ENCODE measurements around the gene SPNS3. TPM values are rescaled to one million over a fixed set of nuclear protein-coding genes. Genes with fewer than 3 reads are reported as not detected.
A peak's percentile ranks its signal among the peaks of the same experiment; 100 is the strongest.

Gene SPNS3
- total RNA-seq, 4 donors from 2014 or later = not detected

GRCh38 chr17:4497101-4497824, 63.5 kb downstream of the SPNS3 start:
- no peaks in the 10 kb centered on the region for H3K36me3 ChIP-seq
- TF ChIP-seq EP300 (IDR thresholded peaks at IDR 0.05) = no peak
- TF ChIP-seq POLR2AphosphoS5 (IDR thresholded peaks at IDR 0.05) = peak; percentile 48
- peaks cover 2 to 35% (median 20%) of the 10 kb centered on the region in 3 donors for H3K4me1 ChIP-seq
- H3K27me3 ChIP-seq = peaks cover 32% of the 10 kb centered on the region
- no peaks in the 10 kb centered on the region for H3K9me3 ChIP-seq
- peak overlapping the region in 3 of 4 donors; percentile 35 to 70 (median 59) for H3K27ac ChIP-seq
- no peak for ATAC-seq
- no peak overlapping the region for H3K4me3 ChIP-seq
- WGBS, 2 donors (ENCODE audit: low coverage in 1 of 2) = 55% methylated on average over 13 of the region's 23 CpGs; no CpG with 5 or more reads in 1 of the 2 donors

- Histone ChIP-seq H3K27me3 (peaks cover 47% of the 10 kb centered on the region), H3K9me3 (no peaks in the 10 kb centered on the region), H3K27ac (peak within 1 kb of the TSS in 3 of 4 donors; percentile 59 to 70 (median 63)), H3K4me1 (peaks cover 2 to 35% (median 20%) of the 10 kb centered on the region in 3 donors), H3K36me3 (no peaks in the 10 kb centered on the region), H3K4me3 (peak within 1 kb of the TSS; percentile 31 to 56)
- WGBS, 2 donors (ENCODE audit: low coverage in 1 of 2) = 0% methylated on average over 1 of the region's 117 CpGs; no CpG with 5 or more reads in 1 of the 2 donors
- ATAC-seq = peak; percentile 88
- TF ChIP-seq CTCF (IDR thresholded peaks at IDR 0.05) (no peak), POLR2A (IDR thresholded peaks at IDR 0.05) (no peak), POLR2AphosphoS5 (IDR thresholded peaks at IDR 0.05) (no peak), EP300 (IDR thresholded peaks at IDR 0.05) (no peak)
These were observed 65.0 kb downstream of the SPNS3 start, which contains the start of gene SPNS2 for GRCh38 chr17:4498461-4499397. Gene SPNS2 (plus strand): TSS chr17:4498881. CDS start chr17:4499048, 167 bp downstream.

GRCh38 chr17:4499431-4500190, 65.9 kb downstream of the SPNS3 start:
- H3K27ac ChIP-seq = peak overlapping the region in 3 of 4 donors; percentile 59 to 70 (median 63)
- no peaks in the 10 kb centered on the region for H3K9me3 ChIP-seq
- peaks cover 56% of the 10 kb centered on the region for H3K27me3 ChIP-seq
- H3K4me3 ChIP-seq = peak overlapping the region; percentile 31 to 56
- no peak for ATAC-seq
- peaks cover 2 to 40% (median 20%) of the 10 kb centered on the region in 3 donors for H3K4me1 ChIP-seq
- TF ChIP-seq CTCF (IDR thresholded peaks at IDR 0.05) (no peak), POLR2AphosphoS5 (IDR thresholded peaks at IDR 0.05) (no peak), EP300 (IDR thresholded peaks at IDR 0.05) (no peak), POLR2A (IDR thresholded peaks at IDR 0.05) (no peak)
- WGBS, 2 donors (ENCODE audit: low coverage in 1 of 2) = 2% methylated on average over 14 of the region's 53 CpGs; no CpG with 5 or more reads in 1 of the 2 donors
- no peaks in the 10 kb centered on the region for H3K36me3 ChIP-seq

- ATAC-seq = no peak
- Histone ChIP-seq H3K36me3 (no peaks in the 10 kb centered on the region), H3K4me1 (peaks cover 2 to 46% (median 20%) of the 10 kb centered on the region in 3 donors), H3K27me3 (peaks cover 61% of the 10 kb centered on the region), H3K27ac (peak overlapping the region in 3 of 4 donors; percentile 59 to 70 (median 63)), H3K4me3 (peak overlapping the region; percentile 31 to 56), H3K9me3 (no peaks in the 10 kb centered on the region)
- WGBS, 2 donors (ENCODE audit: low coverage in 1 of 2) = 23 to 40% methylated on average over 1 to 3 of the region's 7 CpGs
- no peak for TF ChIP-seq CTCF (IDR thresholded peaks at IDR 0.05)
- no peak for TF ChIP-seq POLR2A (IDR thresholded peaks at IDR 0.05)
- no peak for TF ChIP-seq POLR2AphosphoS5 (IDR thresholded peaks at IDR 0.05)
- no peak for TF ChIP-seq EP300 (IDR thresholded peaks at IDR 0.05)
These were observed 66.4 kb downstream of the SPNS3 start for GRCh38 chr17:4500191-4500571.

Data from gastroesophageal sphincter (tissue), 4 donors.